ENCODE data around the gene AANAT. TPM values are rescaled to one million over a fixed set of nuclear protein-coding genes. Genes with fewer than 3 reads are reported as not detected.

AANAT gene
- total RNA-seq, 2 donors from 2014 or later, result not detected

- no peaks in the 10 kb centered on the region for H3K36me3 Mint-ChIP-seq (ENCODE audit: low read depth)
- peaks cover 26% of the 10 kb centered on the region for H3K27me3 Mint-ChIP-seq (ENCODE audit: insufficient read depth)
- Histone ChIP-seq H3K4me3 (ENCODE audit: low read length) (no peak overlapping the region), H3K4me1 (ENCODE audit: control insufficient read depth, insufficient read depth, low read length) (no peaks in the 10 kb centered on the region), H3K9ac (ENCODE audit: extremely low read depth, low read length, poor library complexity, severe bottlenecking) (no peak overlapping the region), H3K36me3 (ENCODE audit: control insufficient read depth, insufficient read depth, low read length) (no peaks in the 10 kb centered on the region), H3K27me3 (ENCODE audit: control insufficient read depth, insufficient read depth, low read length, poor library complexity, severe bottlenecking) (no peaks in the 10 kb centered on the region), H3K9me3 (ENCODE audit: control insufficient read depth, low read length) (no peaks in the 10 kb centered on the region), H3K27ac (ENCODE audit: low read depth, low read length) (no peak overlapping the region)
- no peaks in the 10 kb centered on the region for H3K4me1 Mint-ChIP-seq
- no peak overlapping the region for H3K27ac Mint-ChIP-seq
- DNase-seq, result no peak
- no peaks in the 10 kb centered on the region for H3K9me3 Mint-ChIP-seq
- 73 to 82% methylated on average over 9 of the region's 9 CpGs for WGBS, 2 experiments (ENCODE audit: insufficient coverage in 1 of 2, insufficient read length in 1 of 2)
- no peak overlapping the region for H3K4me3 Mint-ChIP-seq
- TF ChIP-seq CTCF (conservative IDR thresholded peaks at IDR 0.05), result no peak
Measured at GRCh38 chr17:76510831-76511244, 43.4 kb downstream of the AANAT start.

GRCh38 chr17:76511668-76512365 is 44.4 kb downstream of the AANAT start:
- Histone ChIP-seq H3K9ac (ENCODE audit: extremely low read depth, low read length, poor library complexity, severe bottlenecking) (no peak overlapping the region), H3K27me3 (ENCODE audit: control insufficient read depth, insufficient read depth, low read length, poor library complexity, severe bottlenecking) (no peaks in the 10 kb centered on the region), H3K4me1 (ENCODE audit: control insufficient read depth, insufficient read depth, low read length) (no peaks in the 10 kb centered on the region), H3K27ac (ENCODE audit: low read depth, low read length) (no peak overlapping the region), H3K9me3 (ENCODE audit: control insufficient read depth, low read length) (no peaks in the 10 kb centered on the region), H3K36me3 (ENCODE audit: control insufficient read depth, insufficient read depth, low read length) (no peaks in the 10 kb centered on the region), H3K4me3 (ENCODE audit: low read length) (no peak overlapping the region)
- H3K27ac Mint-ChIP-seq, result no peak overlapping the region
- 90 to 92% methylated on average over 5 to 13 of the region's 13 CpGs for WGBS, 2 experiments (ENCODE audit: insufficient coverage in 1 of 2, insufficient read length in 1 of 2)
- no peak for TF ChIP-seq CTCF (conservative IDR thresholded peaks at IDR 0.05)
- no peak for DNase-seq
- H3K27me3 Mint-ChIP-seq (ENCODE audit: insufficient read depth), result peaks cover 22% of the 10 kb centered on the region
- no peaks in the 10 kb centered on the region for H3K4me1 Mint-ChIP-seq
- H3K4me3 Mint-ChIP-seq, result no peak overlapping the region
- no peaks in the 10 kb centered on the region for H3K36me3 Mint-ChIP-seq (ENCODE audit: low read depth)
- H3K9me3 Mint-ChIP-seq, result no peaks in the 10 kb centered on the region

- H3K4me3 ChIP-seq (ENCODE audit: low read length), result no peak overlapping the region
- Mint-ChIP-seq H3K4me3 (no peak overlapping the region), H3K27me3 (ENCODE audit: insufficient read depth) (peaks cover 17% of the 10 kb centered on the region), H3K4me1 (no peaks in the 10 kb centered on the region), H3K9me3 (no peaks in the 10 kb centered on the region), H3K27ac (no peak overlapping the region), H3K36me3 (ENCODE audit: low read depth) (no peaks in the 10 kb centered on the region)
- H3K9ac ChIP-seq (ENCODE audit: extremely low read depth, low read length, poor library complexity, severe bottlenecking), result no peak overlapping the region
- H3K9me3 ChIP-seq (ENCODE audit: control insufficient read depth, low read length), result no peaks in the 10 kb centered on the region
- no peak overlapping the region for H3K27ac ChIP-seq (ENCODE audit: low read depth, low read length)
- no peaks in the 10 kb centered on the region for H3K36me3 ChIP-seq (ENCODE audit: control insufficient read depth, insufficient read depth, low read length)
- no peaks in the 10 kb centered on the region for H3K4me1 ChIP-seq (ENCODE audit: control insufficient read depth, insufficient read depth, low read length)
- no peak for TF ChIP-seq CTCF (conservative IDR thresholded peaks at IDR 0.05)
- H3K27me3 ChIP-seq (ENCODE audit: control insufficient read depth, insufficient read depth, low read length, poor library complexity, severe bottlenecking), result no peaks in the 10 kb centered on the region
- WGBS, 2 experiments (ENCODE audit: insufficient coverage in 1 of 2, insufficient read length in 1 of 2), result 87 to 92% methylated on average over 8 to 22 of the region's 22 CpGs
- DNase-seq, result no peak
Measured at GRCh38 chr17:76512366-76513305, 45.2 kb downstream of the AANAT start.

Data from endodermal cell (in vitro differentiated cells).